T-helper 22 cell (primary cell): ENCODE measurements around the gene HINT1.

Experiments
- DNase-seq: peaks from one replicate; pipeline ENCODE4 v3.0.0-alpha.2; 2020; ENCODE audit warnings: low read depth

Gene HINT1

DNA sequence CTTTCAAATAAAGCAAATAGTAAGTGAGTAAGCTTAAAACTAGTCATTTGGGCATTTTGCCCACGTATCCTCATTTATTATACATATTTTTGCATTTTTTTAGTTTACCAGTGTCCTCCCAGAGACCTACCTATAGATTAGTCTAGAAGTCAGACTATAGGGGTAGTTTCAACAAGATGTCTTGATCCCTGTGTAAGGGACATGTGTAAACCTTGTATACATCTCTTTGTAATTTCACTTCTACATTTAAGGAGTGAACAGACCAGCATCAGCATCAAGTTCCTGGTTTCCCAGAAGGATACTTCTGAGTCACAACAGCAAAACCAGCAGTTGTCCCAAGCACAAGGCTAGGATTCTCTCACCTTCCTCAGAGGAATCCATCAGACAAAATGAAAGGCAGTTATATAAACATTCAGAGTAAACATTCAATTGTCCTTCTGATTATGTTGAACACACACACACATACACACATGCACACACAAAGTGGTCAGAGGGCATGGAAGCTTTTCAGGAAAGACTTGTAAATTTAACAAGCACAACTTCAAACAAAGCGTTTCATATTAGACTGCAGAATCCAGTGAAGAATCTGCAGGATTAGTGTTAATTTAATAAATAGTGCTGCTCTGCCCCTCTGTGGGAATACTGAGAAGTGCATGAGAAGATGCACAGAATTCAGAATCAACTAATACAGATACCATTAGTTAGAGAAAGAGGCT, 55.4 kb downstream of the HINT1 start:
- no peak for DNase-seq
